Right lobe of liver (tissue), 4 donors: Measurements from ENCODE around the gene NRSN2.

Experiments used
- CTCF ChIP-seq, 4 donors: fragments of 200-600 bp in 3 of 4; fragments of 450-650 bp in 1 of 4; IDR thresholded peaks; one replicate each; pipeline versions ENCODE4 v1.5.1 to v1.8.0; 2016 to 2022; ENCODE audit warnings: antibody characterized with exemption in 4 of 4, mild to moderate bottlenecking in 2 of 4
- POLR2A ChIP-seq: fragments of 450-650 bp; IDR thresholded peaks from one replicate; pipeline ENCODE4 v1.6.1; 2017; ENCODE audit warnings: antibody characterized with exemption, mild to moderate bottlenecking
- donor health status: DM: no; HTN: no; CAD: no.
- donor health status: DM: no; HTN: no; CAD: no.
- donor health status: DM: no; HTN: yes; CAD: no.

DNA sequence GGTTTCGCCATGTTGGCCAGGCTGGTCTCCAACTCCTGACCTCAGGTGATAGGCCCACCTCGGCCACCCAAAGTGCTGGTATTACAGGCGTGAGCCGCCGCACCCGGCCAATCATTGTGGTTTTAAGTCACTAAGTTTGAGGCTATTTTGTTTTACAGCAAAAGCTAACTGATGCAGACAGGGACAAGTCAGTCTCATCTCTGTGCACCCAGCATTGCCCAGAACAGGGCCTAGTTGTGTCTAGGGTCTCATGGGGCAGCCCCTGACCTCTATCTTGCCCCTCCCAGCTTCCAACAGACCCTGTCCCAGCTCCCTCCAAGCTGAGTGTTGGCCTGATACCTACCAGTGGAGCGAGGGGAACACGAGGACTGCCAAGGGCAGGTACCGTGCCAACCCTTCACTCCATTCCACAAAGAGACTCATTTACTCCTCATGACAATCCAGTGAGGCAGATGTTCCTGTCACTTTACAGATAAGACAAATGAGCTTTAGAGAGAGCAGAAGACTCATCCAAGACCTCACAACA, 52.3 kb downstream of the NRSN2 start:
- TF ChIP-seq POLR2A: no peak
- no peak for TF ChIP-seq CTCF (IDR thresholded peaks at IDR 0.05)
